GM23338 (cell line): ENCODE results near the gene MRPL24. TPM values are rescaled to one million over a fixed set of nuclear protein-coding genes. Genes with fewer than 3 reads are reported as not detected.
A peak's percentile ranks its signal among the peaks of the same experiment; 100 is the strongest.

ENCODE experiments used
- ATAC-seq: fragments of 200-7000 bp; cut with Tn5 transposase; 3 replicates; pipeline ENCODE4 v1.9.1; 2020
- DNase-seq: peaks from one replicate; pipeline ENCODE4 v3.0.0-alpha.2; 2015; ENCODE audit warnings: low spot score
- H2AFZ ChIP-seq: fragments of 200-600 bp; sonication (generic); 2 replicates; pipeline ENCODE4 v1.8.0; 2016; ENCODE audit warnings: antibody characterized with exemption, mild to moderate bottlenecking, moderate library complexity
- H3F3A ChIP-seq: fragments of 200-600 bp; sonication (generic); replicated peaks from 2 replicates; pipeline ENCODE4 v1.8.0; 2017; ENCODE audit warnings: antibody characterized with exemption, mixed run types, low read depth
- H3K27ac ChIP-seq: fragments of 200-600 bp; sonication (generic); 2 replicates; pipeline ENCODE4 v1.6.1; 2016; ENCODE audit warnings: low read depth
- H3K27me3 ChIP-seq: fragments of 200-600 bp; sonication (generic); 2 replicates; pipeline ENCODE4 v1.8.0; 2016; ENCODE audit warnings: mild to moderate bottlenecking, mixed run types, moderate library complexity; ENCODE audit not compliant: insufficient read depth
- H3K36me3 ChIP-seq: fragments of 200-600 bp; sonication (generic); 2 replicates; pipeline ENCODE4 v1.8.0; 2016; ENCODE audit warnings: mild to moderate bottlenecking; ENCODE audit not compliant: insufficient read depth
- H3K4me1 ChIP-seq: fragments of 200-600 bp; sonication (generic); 2 replicates; pipeline ENCODE4 v1.8.0; 2016; ENCODE audit warnings: mild to moderate bottlenecking, moderate library complexity; ENCODE audit not compliant: insufficient read depth
- H3K4me2 ChIP-seq: fragments of 200-600 bp; sonication (generic); 2 replicates; pipeline ENCODE4 v1.7.1; 2017; ENCODE audit warnings: mixed run types
- H3K4me3 ChIP-seq: fragments of 200-600 bp; sonication (generic); 2 replicates; pipeline ENCODE4 v1.6.1; 2016; ENCODE audit warnings: mixed run types
- H3K79me2 ChIP-seq: fragments of 200-600 bp; sonication (generic); replicated peaks from 2 replicates; pipeline ENCODE4 v1.8.0; 2017; ENCODE audit warnings: mild to moderate bottlenecking; ENCODE audit not compliant: insufficient read depth
- H3K9me2 ChIP-seq: fragments of 200-600 bp; sonication (generic); 2 replicates; pipeline ENCODE4 v1.8.0; 2017; ENCODE audit not compliant: insufficient read depth
- H4K20me1 ChIP-seq: fragments of 200-600 bp; sonication (generic); replicated peaks from 2 replicates; pipeline ENCODE4 v1.8.0; 2017; ENCODE audit warnings: mild to moderate bottlenecking; ENCODE audit not compliant: insufficient read depth
- H3K27ac Mint-ChIP-seq: 2 replicates; pipeline ENCODE4 v1.8.0; 2020; ENCODE audit warnings: inconsistent platforms, mild to moderate bottlenecking, moderate library complexity, mixed read lengths
- H3K27me3 Mint-ChIP-seq: 3 replicates; pipeline ENCODE4 v1.8.0; 2022; ENCODE audit warnings: low read depth, mild to moderate bottlenecking, moderate library complexity, mixed read lengths, inconsistent platforms; ENCODE audit not compliant: insufficient read depth, poor library complexity
- H3K36me3 Mint-ChIP-seq: 3 replicates; pipeline ENCODE4 v1.8.0; 2021; ENCODE audit warnings: low read depth, mild to moderate bottlenecking, inconsistent platforms, moderate library complexity, mixed read lengths
- H3K4me1 Mint-ChIP-seq: 3 replicates; pipeline ENCODE4 v1.8.0; 2020; ENCODE audit warnings: mild to moderate bottlenecking, inconsistent platforms, mixed read lengths
- H3K4me3 Mint-ChIP-seq: 3 replicates; pipeline ENCODE4 v1.8.0; 2021; ENCODE audit warnings: moderate library complexity, mild to moderate bottlenecking, inconsistent platforms, mixed read lengths
- H3K9me3 Mint-ChIP-seq: 3 replicates; pipeline ENCODE4 v1.8.0; 2020; ENCODE audit warnings: moderate library complexity, mild to moderate bottlenecking, inconsistent platforms, mixed read lengths
- EZH2phosphoT487 ChIP-seq: fragments of 200-600 bp; sonication (generic); IDR thresholded peaks from one replicate; pipeline ENCODE4 v1.8.1; 2018; ENCODE audit warnings: antibody characterized with exemption; ENCODE audit not compliant: unreplicated experiment
- NANOG ChIP-seq: IDR thresholded peaks from 2 replicates; pipeline ENCODE4 v1.6.1; 2016; ENCODE audit warnings: antibody characterized with exemption, borderline replicate concordance
- STAT1 ChIP-seq: IDR thresholded peaks from one replicate; pipeline ENCODE4 v1.6.1; 2016; ENCODE audit warnings: antibody characterized with exemption; ENCODE audit not compliant: unreplicated experiment
- ZNF114 ChIP-seq: fragments of 250-450 bp; sonication (Bioruptor Pico); IDR thresholded peaks from 2 replicates; pipeline ENCODE4 v1.5.0; 2020; ENCODE audit warnings: mild to moderate bottlenecking, moderate library complexity
- polyA plus RNA-seq: library from polyadenylated mRNA; unstranded; fragments of >200 nt; fragmentation: Nextera tagmentation; extraction: Ambion mirVana; gene quantifications from 2 replicates; pipeline ENCODE4 v1.2.1, GENCODE V29; 2016
- total RNA-seq: library from RNA; depleted of rRNA; stranded (reverse); fragments of >200 nt; shearing (Covaris generic); gene quantifications from 2 replicates; pipeline ENCODE4 v1.2.3, GENCODE V29; 2014
- TF ChIP-seq, protein P1 (sequence below): IDR thresholded peaks from 2 replicates; pipeline ENCODE4 v1.6.1; 2016; ENCODE audit warnings: antibody characterized with exemption
- TF ChIP-seq, protein P2 (sequence below): fragments of 250-450 bp; sonication (Bioruptor Pico); IDR thresholded peaks from 2 replicates; pipeline ENCODE4 v1.5.0; 2020; ENCODE audit warnings: mild to moderate bottlenecking, moderate library complexity

MRPL24 gene
- total and polyA plus RNA-seq, 2 experiments from 2014 or later = 18.8 to 45.7 TPM

DNA sequence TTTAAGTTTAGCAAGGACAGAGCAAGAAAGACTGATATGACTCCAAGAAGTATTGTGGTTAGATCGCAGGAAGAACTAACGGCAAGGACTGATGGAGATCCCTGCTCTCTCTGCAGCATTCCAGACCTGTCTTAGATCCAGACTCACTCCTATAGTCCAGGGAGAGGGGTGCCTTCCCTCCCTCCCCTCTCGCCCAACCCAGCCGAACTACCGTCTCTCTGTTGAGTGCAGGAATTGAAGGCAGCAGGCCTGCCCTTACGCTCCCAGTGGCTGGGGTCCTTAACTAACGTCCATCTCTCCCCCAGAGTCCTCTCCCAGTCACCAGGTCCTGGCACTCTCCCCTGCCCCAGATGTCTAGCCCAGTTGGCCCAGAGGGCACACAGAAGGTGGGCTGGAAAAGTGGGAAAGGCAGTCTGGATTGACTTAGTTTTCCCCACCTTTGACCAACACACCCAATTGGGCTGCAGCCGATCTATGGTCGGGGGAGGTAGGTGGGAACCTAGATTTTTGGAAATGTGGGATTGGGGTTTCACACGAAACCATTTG lies 36.6 kb downstream of the MRPL24 start:
- H3K4me1 Mint-ChIP-seq = peaks cover 45% of the 10 kb centered on the region
- H3K27me3 Mint-ChIP-seq = peaks cover 31% of the 10 kb centered on the region
- no peaks in the 10 kb centered on the region; the same call in 2 of the 3 replicates for H3K9me3 Mint-ChIP-seq
- no peak for TF ChIP-seq NANOG
- no peak for TF ChIP-seq STAT1
- TF ChIP-seq EZH2phosphoT487 = no peak
- TF ChIP-seq, protein P1, sequence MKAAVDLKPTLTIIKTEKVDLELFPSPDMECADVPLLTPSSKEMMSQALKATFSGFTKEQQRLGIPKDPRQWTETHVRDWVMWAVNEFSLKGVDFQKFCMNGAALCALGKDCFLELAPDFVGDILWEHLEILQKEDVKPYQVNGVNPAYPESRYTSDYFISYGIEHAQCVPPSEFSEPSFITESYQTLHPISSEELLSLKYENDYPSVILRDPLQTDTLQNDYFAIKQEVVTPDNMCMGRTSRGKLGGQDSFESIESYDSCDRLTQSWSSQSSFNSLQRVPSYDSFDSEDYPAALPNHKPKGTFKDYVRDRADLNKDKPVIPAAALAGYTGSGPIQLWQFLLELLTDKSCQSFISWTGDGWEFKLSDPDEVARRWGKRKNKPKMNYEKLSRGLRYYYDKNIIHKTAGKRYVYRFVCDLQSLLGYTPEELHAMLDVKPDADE = no peak
- TF ChIP-seq ZNF114 (CRISPR knock-in tag) = no peak
- TF ChIP-seq, protein P2, sequence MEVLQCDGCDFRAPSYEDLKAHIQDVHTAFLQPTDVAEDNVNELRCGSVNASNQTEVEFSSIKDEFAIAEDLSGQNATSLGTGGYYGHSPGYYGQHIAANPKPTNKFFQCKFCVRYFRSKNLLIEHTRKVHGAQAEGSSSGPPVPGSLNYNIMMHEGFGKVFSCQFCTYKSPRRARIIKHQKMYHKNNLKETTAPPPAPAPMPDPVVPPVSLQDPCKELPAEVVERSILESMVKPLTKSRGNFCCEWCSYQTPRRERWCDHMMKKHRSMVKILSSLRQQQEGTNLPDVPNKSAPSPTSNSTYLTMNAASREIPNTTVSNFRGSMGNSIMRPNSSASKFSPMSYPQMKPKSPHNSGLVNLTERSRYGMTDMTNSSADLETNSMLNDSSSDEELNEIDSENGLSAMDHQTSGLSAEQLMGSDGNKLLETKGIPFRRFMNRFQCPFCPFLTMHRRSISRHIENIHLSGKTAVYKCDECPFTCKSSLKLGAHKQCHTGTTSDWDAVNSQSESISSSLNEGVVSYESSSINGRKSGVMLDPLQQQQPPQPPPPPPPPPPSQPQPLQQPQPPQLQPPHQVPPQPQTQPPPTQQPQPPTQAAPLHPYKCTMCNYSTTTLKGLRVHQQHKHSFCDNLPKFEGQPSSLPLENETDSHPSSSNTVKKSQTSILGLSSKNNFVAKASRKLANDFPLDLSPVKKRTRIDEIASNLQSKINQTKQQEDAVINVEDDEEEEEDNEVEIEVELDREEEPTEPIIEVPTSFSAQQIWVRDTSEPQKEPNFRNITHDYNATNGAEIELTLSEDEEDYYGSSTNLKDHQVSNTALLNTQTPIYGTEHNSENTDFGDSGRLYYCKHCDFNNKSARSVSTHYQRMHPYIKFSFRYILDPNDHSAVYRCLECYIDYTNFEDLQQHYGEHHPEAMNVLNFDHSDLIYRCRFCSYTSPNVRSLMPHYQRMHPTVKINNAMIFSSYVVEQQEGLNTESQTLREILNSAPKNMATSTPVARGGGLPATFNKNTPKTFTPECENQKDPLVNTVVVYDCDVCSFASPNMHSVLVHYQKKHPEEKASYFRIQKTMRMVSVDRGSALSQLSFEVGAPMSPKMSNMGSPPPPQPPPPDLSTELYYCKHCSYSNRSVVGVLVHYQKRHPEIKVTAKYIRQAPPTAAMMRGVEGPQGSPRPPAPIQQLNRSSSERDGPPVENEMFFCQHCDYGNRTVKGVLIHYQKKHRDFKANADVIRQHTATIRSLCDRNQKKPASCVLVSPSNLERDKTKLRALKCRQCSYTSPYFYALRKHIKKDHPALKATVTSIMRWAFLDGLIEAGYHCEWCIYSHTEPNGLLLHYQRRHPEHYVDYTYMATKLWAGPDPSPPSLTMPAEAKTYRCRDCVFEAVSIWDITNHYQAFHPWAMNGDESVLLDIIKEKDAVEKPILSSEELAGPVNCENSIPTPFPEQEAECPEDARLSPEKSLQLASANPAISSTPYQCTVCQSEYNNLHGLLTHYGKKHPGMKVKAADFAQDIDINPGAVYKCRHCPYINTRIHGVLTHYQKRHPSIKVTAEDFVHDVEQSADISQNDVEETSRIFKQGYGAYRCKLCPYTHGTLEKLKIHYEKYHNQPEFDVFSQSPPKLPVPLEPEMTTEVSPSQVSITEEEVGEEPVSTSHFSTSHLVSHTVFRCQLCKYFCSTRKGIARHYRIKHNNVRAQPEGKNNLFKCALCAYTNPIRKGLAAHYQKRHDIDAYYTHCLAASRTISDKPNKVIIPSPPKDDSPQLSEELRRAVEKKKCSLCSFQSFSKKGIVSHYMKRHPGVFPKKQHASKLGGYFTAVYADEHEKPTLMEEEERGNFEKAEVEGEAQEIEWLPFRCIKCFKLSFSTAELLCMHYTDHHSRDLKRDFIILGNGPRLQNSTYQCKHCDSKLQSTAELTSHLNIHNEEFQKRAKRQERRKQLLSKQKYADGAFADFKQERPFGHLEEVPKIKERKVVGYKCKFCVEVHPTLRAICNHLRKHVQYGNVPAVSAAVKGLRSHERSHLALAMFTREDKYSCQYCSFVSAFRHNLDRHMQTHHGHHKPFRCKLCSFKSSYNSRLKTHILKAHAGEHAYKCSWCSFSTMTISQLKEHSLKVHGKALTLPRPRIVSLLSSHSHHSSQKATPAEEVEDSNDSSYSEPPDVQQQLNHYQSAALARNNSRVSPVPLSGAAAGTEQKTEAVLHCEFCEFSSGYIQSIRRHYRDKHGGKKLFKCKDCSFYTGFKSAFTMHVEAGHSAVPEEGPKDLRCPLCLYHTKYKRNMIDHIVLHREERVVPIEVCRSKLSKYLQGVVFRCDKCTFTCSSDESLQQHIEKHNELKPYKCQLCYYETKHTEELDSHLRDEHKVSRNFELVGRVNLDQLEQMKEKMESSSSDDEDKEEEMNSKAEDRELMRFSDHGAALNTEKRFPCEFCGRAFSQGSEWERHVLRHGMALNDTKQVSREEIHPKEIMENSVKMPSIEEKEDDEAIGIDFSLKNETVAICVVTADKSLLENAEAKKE (CRISPR knock-in tag) = no peak
- H3K4me2 ChIP-seq = peak overlapping the region; percentile 92
- no peak overlapping the region for H3K27ac ChIP-seq
- DNase-seq (no peak), ATAC-seq (no peak; the same call in 2 of the 3 replicates)
- no peaks in the 10 kb centered on the region for H3K36me3 ChIP-seq
- H3K79me2 ChIP-seq = peaks cover 13% of the 10 kb centered on the region
- H3K4me3 Mint-ChIP-seq = peak overlapping the region; percentile 83
- peak overlapping the region; percentile 67 for H3K4me3 ChIP-seq
- peaks cover 29% of the 10 kb centered on the region for H3K36me3 Mint-ChIP-seq
- peaks cover 27% of the 10 kb centered on the region for H3K27me3 ChIP-seq
- peaks cover 44% of the 10 kb centered on the region for H3K4me1 ChIP-seq
- H4K20me1 ChIP-seq = no peaks in the 10 kb centered on the region; the same call in 1 of the 2 replicates
- no peak overlapping the region for H3K27ac Mint-ChIP-seq
- no peaks in the 10 kb centered on the region for H3K9me2 ChIP-seq
- peaks cover 25% of the 10 kb centered on the region for H3F3A ChIP-seq
- H2AFZ ChIP-seq = no peak overlapping the region
